Osteocyte (in vitro differentiated cells): ENCODE data around the gene DAAM1. TPM values are rescaled to one million over a fixed set of nuclear protein-coding genes. Genes with fewer than 3 reads are reported as not detected.

Source experiments
- DNase-seq: peaks from one replicate; pipeline ENCODE4 v3.0.0; 2021; ENCODE audit warnings: mixed read lengths; ENCODE audit not compliant: unreplicated experiment; ENCODE audit errors: extremely low spot score
- H3K27ac Mint-ChIP-seq: one replicate; pipeline ENCODE4 v1.8.0; 2021; ENCODE audit warnings: mild to moderate bottlenecking, mixed read lengths; ENCODE audit not compliant: unreplicated experiment
- H3K27me3 Mint-ChIP-seq: one replicate; pipeline ENCODE4 v1.8.0; 2021; ENCODE audit warnings: mixed read lengths; ENCODE audit not compliant: unreplicated experiment
- H3K36me3 Mint-ChIP-seq: one replicate; pipeline ENCODE4 v1.8.0; 2021; ENCODE audit warnings: mixed read lengths; ENCODE audit not compliant: unreplicated experiment
- H3K4me1 Mint-ChIP-seq: one replicate; pipeline ENCODE4 v1.8.0; 2021; ENCODE audit warnings: mixed read lengths; ENCODE audit not compliant: unreplicated experiment
- H3K4me3 Mint-ChIP-seq: one replicate; pipeline ENCODE4 v1.8.0; 2021; ENCODE audit warnings: mild to moderate bottlenecking, moderate library complexity, mixed read lengths; ENCODE audit not compliant: unreplicated experiment
- H3K9me3 Mint-ChIP-seq: one replicate; pipeline ENCODE4 v1.8.0; 2021; ENCODE audit warnings: mixed read lengths; ENCODE audit not compliant: unreplicated experiment
- total RNA-seq: library from RNA; stranded (reverse); gene quantifications from 2 replicates; pipeline ENCODE4 v1.2.1, GENCODE V29; 2021
- TF ChIP-seq, protein P1 (sequence below): fragments of 200-600 bp; sonication (generic); IDR thresholded peaks from 2 replicates; pipeline ENCODE4 v1.5.0; 2021; ENCODE audit warnings: antibody characterized with exemption, mild to moderate bottlenecking, moderate library complexity

The DAAM1 gene
- total RNA-seq, 1 donor from 2014 or later = 22.8 TPM

DNA sequence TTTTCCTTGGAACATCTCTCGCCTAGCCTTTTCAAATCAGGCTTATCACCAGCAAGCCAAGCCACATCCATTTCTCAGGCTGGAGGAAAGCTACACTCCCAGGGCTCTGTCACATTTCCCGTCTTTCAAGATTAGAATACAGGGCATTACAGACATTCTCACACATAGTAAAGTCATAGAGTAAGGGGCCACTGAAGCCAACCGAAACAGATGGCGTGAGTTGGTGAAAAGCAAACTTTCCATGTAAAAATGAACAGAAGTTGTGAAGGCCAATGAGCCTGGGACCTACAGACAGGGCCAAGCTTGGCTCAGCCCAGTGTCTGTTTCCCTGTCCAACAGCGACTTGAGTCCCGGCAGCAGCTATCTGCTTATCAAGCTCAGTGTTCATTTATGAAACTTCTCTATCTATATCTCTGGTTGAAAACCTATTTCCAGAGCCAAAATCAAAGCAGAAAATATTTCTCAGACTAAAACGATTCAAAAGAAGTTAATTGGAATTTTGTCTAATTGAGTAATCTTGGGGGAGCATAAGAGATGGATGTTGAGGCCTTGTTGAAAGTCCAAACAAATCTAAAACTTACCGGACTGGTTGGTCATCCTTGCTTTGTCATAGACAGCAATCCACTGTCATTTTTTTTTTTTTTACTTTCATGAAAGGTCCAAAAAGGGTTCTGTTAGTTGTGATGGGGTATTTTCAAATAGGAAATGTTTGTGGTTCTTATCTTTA is 105.6 kb downstream of the DAAM1 start:
- H3K36me3 Mint-ChIP-seq = peaks cover 18% of the 10 kb centered on the region
- TF ChIP-seq, protein P1, sequence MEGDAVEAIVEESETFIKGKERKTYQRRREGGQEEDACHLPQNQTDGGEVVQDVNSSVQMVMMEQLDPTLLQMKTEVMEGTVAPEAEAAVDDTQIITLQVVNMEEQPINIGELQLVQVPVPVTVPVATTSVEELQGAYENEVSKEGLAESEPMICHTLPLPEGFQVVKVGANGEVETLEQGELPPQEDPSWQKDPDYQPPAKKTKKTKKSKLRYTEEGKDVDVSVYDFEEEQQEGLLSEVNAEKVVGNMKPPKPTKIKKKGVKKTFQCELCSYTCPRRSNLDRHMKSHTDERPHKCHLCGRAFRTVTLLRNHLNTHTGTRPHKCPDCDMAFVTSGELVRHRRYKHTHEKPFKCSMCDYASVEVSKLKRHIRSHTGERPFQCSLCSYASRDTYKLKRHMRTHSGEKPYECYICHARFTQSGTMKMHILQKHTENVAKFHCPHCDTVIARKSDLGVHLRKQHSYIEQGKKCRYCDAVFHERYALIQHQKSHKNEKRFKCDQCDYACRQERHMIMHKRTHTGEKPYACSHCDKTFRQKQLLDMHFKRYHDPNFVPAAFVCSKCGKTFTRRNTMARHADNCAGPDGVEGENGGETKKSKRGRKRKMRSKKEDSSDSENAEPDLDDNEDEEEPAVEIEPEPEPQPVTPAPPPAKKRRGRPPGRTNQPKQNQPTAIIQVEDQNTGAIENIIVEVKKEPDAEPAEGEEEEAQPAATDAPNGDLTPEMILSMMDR = no peak
- no peak for DNase-seq
- H3K9me3 Mint-ChIP-seq = no peaks in the 10 kb centered on the region
- peaks cover 8% of the 10 kb centered on the region for H3K4me1 Mint-ChIP-seq
- H3K4me3 Mint-ChIP-seq = no peak overlapping the region
- H3K27ac Mint-ChIP-seq = no peak overlapping the region
- H3K27me3 Mint-ChIP-seq = no peaks in the 10 kb centered on the region

DNA sequence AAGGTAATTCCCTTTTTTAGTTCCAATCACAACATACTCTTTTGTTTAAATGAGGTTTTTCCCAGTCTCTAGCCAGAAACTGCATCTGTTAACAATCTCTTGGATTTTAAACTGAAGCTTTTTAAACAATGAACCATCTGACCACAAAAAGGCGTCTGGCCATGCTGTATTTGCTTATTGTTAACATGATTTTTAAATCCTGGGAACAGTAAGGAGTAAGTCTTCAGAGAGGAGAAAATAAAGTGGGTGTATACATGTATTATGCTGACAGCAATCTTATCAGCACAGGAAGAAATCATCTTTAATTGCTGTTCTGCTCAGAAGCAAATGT is 106.2 kb downstream of the DAAM1 start:
- H3K4me3 Mint-ChIP-seq = no peak overlapping the region
- peaks cover 8% of the 10 kb centered on the region for H3K4me1 Mint-ChIP-seq
- no peak overlapping the region for H3K27ac Mint-ChIP-seq
- TF ChIP-seq, protein P1 = no peak
- no peak for DNase-seq
- no peaks in the 10 kb centered on the region for H3K9me3 Mint-ChIP-seq
- H3K36me3 Mint-ChIP-seq = peaks cover 18% of the 10 kb centered on the region
- H3K27me3 Mint-ChIP-seq = no peaks in the 10 kb centered on the region

DNA sequence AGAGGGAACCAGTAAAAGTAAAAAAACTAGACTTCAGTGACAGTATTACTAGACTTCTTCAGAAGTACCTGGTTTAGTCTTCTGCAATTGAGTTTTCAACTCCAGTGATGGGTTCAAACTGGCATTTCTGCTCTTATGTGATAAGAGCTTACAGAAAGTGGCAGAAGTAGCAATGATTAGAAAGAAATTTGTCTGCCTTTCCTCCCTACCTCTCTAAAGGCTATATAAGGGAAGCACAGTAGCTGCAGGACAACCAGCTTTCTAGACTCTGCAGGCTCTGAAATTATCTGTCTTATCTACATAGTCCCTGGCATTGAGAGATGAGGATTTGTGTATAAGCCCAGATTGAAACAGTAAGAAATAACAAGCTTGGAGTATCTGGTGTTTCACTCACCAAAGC is 107.5 kb downstream of the DAAM1 start:
- H3K4me1 Mint-ChIP-seq = peaks cover 8% of the 10 kb centered on the region
- no peaks in the 10 kb centered on the region for H3K9me3 Mint-ChIP-seq
- TF ChIP-seq, protein P1 = no peak
- H3K27ac Mint-ChIP-seq = no peak overlapping the region
- DNase-seq = no peak
- H3K36me3 Mint-ChIP-seq = peaks cover 18% of the 10 kb centered on the region
- no peak overlapping the region for H3K4me3 Mint-ChIP-seq
- H3K27me3 Mint-ChIP-seq = no peaks in the 10 kb centered on the region

DNA sequence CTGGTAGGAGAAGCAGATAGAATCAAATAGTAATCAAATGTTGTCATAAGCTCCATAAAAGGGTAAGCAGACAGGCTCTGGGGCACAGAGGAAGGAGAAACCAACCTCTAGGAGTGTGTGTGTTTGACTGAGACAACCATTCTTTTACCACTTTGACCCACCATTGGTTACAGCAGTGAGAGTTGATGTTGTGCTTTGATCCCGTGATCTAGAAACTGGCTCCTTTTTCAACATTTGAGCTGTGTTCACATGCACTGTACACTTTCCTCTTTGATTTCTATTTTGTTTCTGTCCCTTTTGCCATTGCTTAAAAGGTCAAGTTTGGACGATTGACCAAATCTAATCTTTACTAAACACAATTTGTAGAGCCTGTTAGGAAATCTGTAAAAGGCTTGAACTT is 108.0 kb downstream of the DAAM1 start:
- DNase-seq = no peak
- Mint-ChIP-seq H3K27ac (no peak overlapping the region), H3K9me3 (no peaks in the 10 kb centered on the region), H3K4me1 (peaks cover 8% of the 10 kb centered on the region), H3K27me3 (no peaks in the 10 kb centered on the region), H3K36me3 (peaks cover 15% of the 10 kb centered on the region), H3K4me3 (no peak overlapping the region)
- TF ChIP-seq, protein P1 = no peak

DNA sequence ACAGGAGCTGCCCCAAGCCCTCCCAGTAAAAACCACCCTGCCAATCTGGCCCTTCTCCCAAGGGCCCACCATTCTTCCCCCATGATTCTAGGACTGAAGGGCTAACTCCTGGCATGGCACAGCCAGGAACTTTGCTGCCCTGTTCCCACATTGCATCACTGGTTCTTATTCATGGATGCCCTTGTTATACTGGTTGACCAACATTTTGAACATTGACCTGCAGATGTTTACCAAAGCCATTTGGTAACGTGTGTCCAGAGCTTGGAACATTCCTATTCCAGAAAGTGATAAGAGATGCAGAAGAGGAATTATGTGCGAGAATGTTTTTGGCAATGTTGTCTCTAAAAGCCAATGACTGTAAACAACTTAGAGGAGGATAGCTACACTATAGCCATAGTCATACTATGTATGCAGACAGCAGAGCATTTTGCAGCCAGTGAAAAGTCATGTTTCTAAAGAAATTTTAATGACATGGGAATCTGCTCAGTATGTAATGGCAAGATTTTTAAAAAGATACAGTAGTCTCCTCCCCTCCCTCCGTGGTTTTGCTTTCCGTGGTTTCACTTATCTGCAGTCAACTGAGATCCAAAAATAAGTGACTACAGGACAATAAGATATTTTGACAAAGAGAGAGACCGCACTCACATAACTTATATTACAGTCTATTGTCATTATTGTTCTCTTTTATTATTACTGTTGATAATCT is 108.8 kb downstream of the DAAM1 start:
- no peaks in the 10 kb centered on the region for H3K27me3 Mint-ChIP-seq

More for the DNA sequence above, 108.8 kb downstream of the DAAM1 start:
- Mint-ChIP-seq H3K9me3 (no peaks in the 10 kb centered on the region), H3K4me3 (no peak overlapping the region), H3K27ac (no peak overlapping the region), H3K4me1 (peaks cover 13% of the 10 kb centered on the region), H3K36me3 (peaks cover 8% of the 10 kb centered on the region)
- TF ChIP-seq, protein P1 = no peak
- DNase-seq = no peak
